Adrenal gland (tissue), 5 donors: ENCODE measurements around the gene CRYGN.

ENCODE experiments used
- POLR2A ChIP-seq, 2 donors: fragments of 450-650 bp; IDR thresholded peaks; one replicate each; pipeline ENCODE4 v1.6.1; 2017; ENCODE audit warnings: antibody characterized with exemption in 2 of 2, mild to moderate bottlenecking in 2 of 2, moderate library complexity in 1 of 2
- TF ChIP-seq, protein P1 (sequence below), 6 experiments: fragments of 450-650 bp in 4 of 6; fragments of 200-600 bp in 2 of 6; sonication (generic) in 1 of 6; IDR thresholded peaks; 1 replicate in 5 of 6; 2 replicates in 1 of 6; pipeline versions ENCODE4 v1.5.1 to v1.8.0; 2016 to 2021; ENCODE audit warnings: antibody characterized with exemption in 6 of 6, mild to moderate bottlenecking in 2 of 6, moderate library complexity in 1 of 6
- donor health status: DM: no; HTN: no; CAD: no.

DNA sequence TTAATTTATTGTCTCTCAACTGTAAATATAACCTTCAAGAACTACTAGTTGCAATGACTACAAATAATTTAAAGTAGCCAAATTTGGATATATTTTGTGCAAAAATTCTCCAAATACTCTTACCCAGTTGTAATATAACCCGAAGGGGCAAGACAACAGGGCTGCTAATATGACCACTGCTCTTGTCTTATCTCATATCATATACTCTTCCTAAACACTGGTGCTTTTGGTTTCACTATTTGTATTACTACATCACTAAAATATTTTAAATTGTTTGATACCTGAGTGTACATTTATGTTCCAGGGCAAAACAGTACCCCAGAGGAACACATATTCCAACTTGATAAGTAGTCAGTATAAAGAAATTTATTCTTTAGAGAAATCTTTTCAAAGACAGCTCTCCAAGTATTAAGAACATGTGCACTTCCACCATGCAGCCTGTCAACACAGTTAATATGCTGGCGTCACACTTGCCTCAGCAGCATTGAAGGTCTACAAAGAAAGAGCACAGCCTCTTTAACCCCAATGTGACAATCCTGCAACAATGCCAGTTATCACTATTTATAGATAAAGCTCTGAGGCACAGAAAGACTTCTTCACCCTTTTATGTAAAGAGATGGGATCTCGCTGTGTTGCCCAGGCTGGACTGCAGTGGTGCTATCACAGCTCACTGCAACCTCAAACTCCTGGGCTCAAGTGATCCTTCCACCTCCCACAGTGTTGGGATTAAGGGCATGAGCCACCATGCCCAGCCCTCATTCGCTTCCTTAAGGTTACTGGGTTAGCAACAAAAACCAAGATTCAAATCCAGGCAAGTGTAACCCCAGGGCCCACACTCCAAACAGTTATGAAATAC, 41.9 kb upstream of the CRYGN start:
- TF ChIP-seq, protein P1, sequence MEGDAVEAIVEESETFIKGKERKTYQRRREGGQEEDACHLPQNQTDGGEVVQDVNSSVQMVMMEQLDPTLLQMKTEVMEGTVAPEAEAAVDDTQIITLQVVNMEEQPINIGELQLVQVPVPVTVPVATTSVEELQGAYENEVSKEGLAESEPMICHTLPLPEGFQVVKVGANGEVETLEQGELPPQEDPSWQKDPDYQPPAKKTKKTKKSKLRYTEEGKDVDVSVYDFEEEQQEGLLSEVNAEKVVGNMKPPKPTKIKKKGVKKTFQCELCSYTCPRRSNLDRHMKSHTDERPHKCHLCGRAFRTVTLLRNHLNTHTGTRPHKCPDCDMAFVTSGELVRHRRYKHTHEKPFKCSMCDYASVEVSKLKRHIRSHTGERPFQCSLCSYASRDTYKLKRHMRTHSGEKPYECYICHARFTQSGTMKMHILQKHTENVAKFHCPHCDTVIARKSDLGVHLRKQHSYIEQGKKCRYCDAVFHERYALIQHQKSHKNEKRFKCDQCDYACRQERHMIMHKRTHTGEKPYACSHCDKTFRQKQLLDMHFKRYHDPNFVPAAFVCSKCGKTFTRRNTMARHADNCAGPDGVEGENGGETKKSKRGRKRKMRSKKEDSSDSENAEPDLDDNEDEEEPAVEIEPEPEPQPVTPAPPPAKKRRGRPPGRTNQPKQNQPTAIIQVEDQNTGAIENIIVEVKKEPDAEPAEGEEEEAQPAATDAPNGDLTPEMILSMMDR (IDR thresholded peaks at IDR 0.05) = no peak
- TF ChIP-seq POLR2A (IDR thresholded peaks at IDR 0.05) = no peak
